GM23338 (cell line): ENCODE data around the gene FREM3. TPM values are rescaled to one million over a fixed set of nuclear protein-coding genes. Genes with fewer than 3 reads are reported as not detected.

ENCODE experiments used
- ATAC-seq: fragments of 200-7000 bp; cut with Tn5 transposase; 3 replicates; pipeline ENCODE4 v1.9.1; 2020
- DNase-seq: peaks from one replicate; pipeline ENCODE4 v3.0.0-alpha.2; 2015; ENCODE audit warnings: low spot score
- H2AFZ ChIP-seq: fragments of 200-600 bp; sonication (generic); 2 replicates; pipeline ENCODE4 v1.8.0; 2016; ENCODE audit warnings: antibody characterized with exemption, mild to moderate bottlenecking, moderate library complexity
- H3F3A ChIP-seq: fragments of 200-600 bp; sonication (generic); replicated peaks from 2 replicates; pipeline ENCODE4 v1.8.0; 2017; ENCODE audit warnings: antibody characterized with exemption, mixed run types, low read depth
- H3K27ac ChIP-seq: fragments of 200-600 bp; sonication (generic); 2 replicates; pipeline ENCODE4 v1.6.1; 2016; ENCODE audit warnings: low read depth
- H3K27me3 ChIP-seq: fragments of 200-600 bp; sonication (generic); 2 replicates; pipeline ENCODE4 v1.8.0; 2016; ENCODE audit warnings: mild to moderate bottlenecking, mixed run types, moderate library complexity; ENCODE audit not compliant: insufficient read depth
- H3K36me3 ChIP-seq: fragments of 200-600 bp; sonication (generic); 2 replicates; pipeline ENCODE4 v1.8.0; 2016; ENCODE audit warnings: mild to moderate bottlenecking; ENCODE audit not compliant: insufficient read depth
- H3K4me1 ChIP-seq: fragments of 200-600 bp; sonication (generic); 2 replicates; pipeline ENCODE4 v1.8.0; 2016; ENCODE audit warnings: mild to moderate bottlenecking, moderate library complexity; ENCODE audit not compliant: insufficient read depth
- H3K4me2 ChIP-seq: fragments of 200-600 bp; sonication (generic); 2 replicates; pipeline ENCODE4 v1.7.1; 2017; ENCODE audit warnings: mixed run types
- H3K4me3 ChIP-seq: fragments of 200-600 bp; sonication (generic); 2 replicates; pipeline ENCODE4 v1.6.1; 2016; ENCODE audit warnings: mixed run types
- H3K79me2 ChIP-seq: fragments of 200-600 bp; sonication (generic); replicated peaks from 2 replicates; pipeline ENCODE4 v1.8.0; 2017; ENCODE audit warnings: mild to moderate bottlenecking; ENCODE audit not compliant: insufficient read depth
- H3K9me2 ChIP-seq: fragments of 200-600 bp; sonication (generic); 2 replicates; pipeline ENCODE4 v1.8.0; 2017; ENCODE audit not compliant: insufficient read depth
- H4K20me1 ChIP-seq: fragments of 200-600 bp; sonication (generic); replicated peaks from 2 replicates; pipeline ENCODE4 v1.8.0; 2017; ENCODE audit warnings: mild to moderate bottlenecking; ENCODE audit not compliant: insufficient read depth
- H3K27ac Mint-ChIP-seq: 2 replicates; pipeline ENCODE4 v1.8.0; 2020; ENCODE audit warnings: inconsistent platforms, mild to moderate bottlenecking, moderate library complexity, mixed read lengths
- H3K27me3 Mint-ChIP-seq: 3 replicates; pipeline ENCODE4 v1.8.0; 2022; ENCODE audit warnings: low read depth, mild to moderate bottlenecking, moderate library complexity, mixed read lengths, inconsistent platforms; ENCODE audit not compliant: insufficient read depth, poor library complexity
- H3K36me3 Mint-ChIP-seq: 3 replicates; pipeline ENCODE4 v1.8.0; 2021; ENCODE audit warnings: low read depth, mild to moderate bottlenecking, inconsistent platforms, moderate library complexity, mixed read lengths
- H3K4me1 Mint-ChIP-seq: 3 replicates; pipeline ENCODE4 v1.8.0; 2020; ENCODE audit warnings: mild to moderate bottlenecking, inconsistent platforms, mixed read lengths
- H3K4me3 Mint-ChIP-seq: 3 replicates; pipeline ENCODE4 v1.8.0; 2021; ENCODE audit warnings: moderate library complexity, mild to moderate bottlenecking, inconsistent platforms, mixed read lengths
- H3K9me3 Mint-ChIP-seq: 3 replicates; pipeline ENCODE4 v1.8.0; 2020; ENCODE audit warnings: moderate library complexity, mild to moderate bottlenecking, inconsistent platforms, mixed read lengths
- CREB1 ChIP-seq: fragments of 250-450 bp; sonication (Bioruptor Pico); IDR thresholded peaks from 2 replicates; pipeline ENCODE4 v1.5.0; 2020; ENCODE audit warnings: low read depth, mild to moderate bottlenecking, moderate library complexity
- CTCF ChIP-seq, 2 experiments: fragments of 200-600 bp in 1 of 2; sonication (generic) in 1 of 2; conservative IDR thresholded peaks; 2 replicates each; pipeline versions ENCODE4 v1.5.1 to v1.6.1; 2016 to 2017; ENCODE audit warnings: antibody characterized with exemption in 2 of 2, low read depth in 2 of 2, mild to moderate bottlenecking in 2 of 2, moderate library complexity in 1 of 2
- ETS1 ChIP-seq: IDR thresholded peaks from 2 replicates; pipeline ENCODE4 v1.6.1; 2016; ENCODE audit warnings: antibody characterized with exemption
- EZH2 ChIP-seq: fragments of 200-600 bp; sonication (generic); IDR thresholded peaks from one replicate; pipeline ENCODE4 v1.8.0; 2017; ENCODE audit warnings: antibody characterized with exemption, mild to moderate bottlenecking, low read depth; ENCODE audit not compliant: unreplicated experiment
- EZH2phosphoT487 ChIP-seq: fragments of 200-600 bp; sonication (generic); IDR thresholded peaks from one replicate; pipeline ENCODE4 v1.8.1; 2018; ENCODE audit warnings: antibody characterized with exemption; ENCODE audit not compliant: unreplicated experiment
- JUNB ChIP-seq: IDR thresholded peaks from one replicate; pipeline ENCODE4 v1.6.1; 2016; ENCODE audit warnings: antibody characterized with exemption; ENCODE audit not compliant: unreplicated experiment
- NANOG ChIP-seq: IDR thresholded peaks from 2 replicates; pipeline ENCODE4 v1.6.1; 2016; ENCODE audit warnings: antibody characterized with exemption, borderline replicate concordance
- POLR2AphosphoS5 ChIP-seq: IDR thresholded peaks from 2 replicates; pipeline ENCODE4 v1.6.1; 2016; ENCODE audit warnings: antibody characterized with exemption, low read depth
- STAT1 ChIP-seq: IDR thresholded peaks from one replicate; pipeline ENCODE4 v1.6.1; 2016; ENCODE audit warnings: antibody characterized with exemption; ENCODE audit not compliant: unreplicated experiment
- ZNF114 ChIP-seq: fragments of 250-450 bp; sonication (Bioruptor Pico); IDR thresholded peaks from 2 replicates; pipeline ENCODE4 v1.5.0; 2020; ENCODE audit warnings: mild to moderate bottlenecking, moderate library complexity
- ZNF331 ChIP-seq: fragments of 250-450 bp; sonication (Bioruptor Pico); IDR thresholded peaks from 2 replicates; pipeline ENCODE4 v1.5.0; 2020; ENCODE audit warnings: low read depth, mild to moderate bottlenecking, moderate library complexity
- polyA plus RNA-seq: library from polyadenylated mRNA; unstranded; fragments of >200 nt; fragmentation: Nextera tagmentation; extraction: Ambion mirVana; gene quantifications from 2 replicates; pipeline ENCODE4 v1.2.1, GENCODE V29; 2016
- total RNA-seq: library from RNA; depleted of rRNA; stranded (reverse); fragments of >200 nt; shearing (Covaris generic); gene quantifications from 2 replicates; pipeline ENCODE4 v1.2.3, GENCODE V29; 2014
- TF ChIP-seq, protein P1 (sequence below): IDR thresholded peaks from one replicate; pipeline ENCODE4 v1.6.1; 2018; ENCODE audit warnings: antibody characterized with exemption; ENCODE audit not compliant: unreplicated experiment
- TF ChIP-seq, protein P2 (sequence below): fragments of 250-450 bp; sonication (Bioruptor Pico); IDR thresholded peaks from 2 replicates; pipeline ENCODE4 v1.5.0; 2020; ENCODE audit warnings: mild to moderate bottlenecking, moderate library complexity

The FREM3 gene
- total and polyA plus RNA-seq, 2 experiments from 2014 or later = 0.03 to 0.07 TPM

- H3K4me3 ChIP-seq = peak overlapping the region; percentile 77
- no peak for DNase-seq
- no peak overlapping the region for H2AFZ ChIP-seq
- H3K4me1 Mint-ChIP-seq = peaks cover 2% of the 10 kb centered on the region; the same call in 1 of the 3 replicates
- H3K36me3 ChIP-seq = no peaks in the 10 kb centered on the region
- peaks cover 50% of the 10 kb centered on the region for H3K27me3 ChIP-seq
- H3K4me1 ChIP-seq = peaks cover 5% of the 10 kb centered on the region; the same call in 1 of the 2 replicates
- peak overlapping the region; percentile 97 for H3K4me2 ChIP-seq
- peaks cover 11% of the 10 kb centered on the region for H3K9me2 ChIP-seq
- TF ChIP-seq ZNF114 (CRISPR knock-in tag) (no peak), POLR2AphosphoS5 (no peak), NANOG (no peak), JUNB (no peak), ZNF331 (CRISPR knock-in tag) (no peak), STAT1 (no peak), CTCF (conservative IDR thresholded peaks at IDR 0.05; ENCODE audit: low read depth in 2 of 2) (no peak), ETS1 (no peak), EZH2phosphoT487 (no peak), CREB1 (CRISPR knock-in tag) (no peak), EZH2 (no peak)
- TF ChIP-seq, protein P1, sequence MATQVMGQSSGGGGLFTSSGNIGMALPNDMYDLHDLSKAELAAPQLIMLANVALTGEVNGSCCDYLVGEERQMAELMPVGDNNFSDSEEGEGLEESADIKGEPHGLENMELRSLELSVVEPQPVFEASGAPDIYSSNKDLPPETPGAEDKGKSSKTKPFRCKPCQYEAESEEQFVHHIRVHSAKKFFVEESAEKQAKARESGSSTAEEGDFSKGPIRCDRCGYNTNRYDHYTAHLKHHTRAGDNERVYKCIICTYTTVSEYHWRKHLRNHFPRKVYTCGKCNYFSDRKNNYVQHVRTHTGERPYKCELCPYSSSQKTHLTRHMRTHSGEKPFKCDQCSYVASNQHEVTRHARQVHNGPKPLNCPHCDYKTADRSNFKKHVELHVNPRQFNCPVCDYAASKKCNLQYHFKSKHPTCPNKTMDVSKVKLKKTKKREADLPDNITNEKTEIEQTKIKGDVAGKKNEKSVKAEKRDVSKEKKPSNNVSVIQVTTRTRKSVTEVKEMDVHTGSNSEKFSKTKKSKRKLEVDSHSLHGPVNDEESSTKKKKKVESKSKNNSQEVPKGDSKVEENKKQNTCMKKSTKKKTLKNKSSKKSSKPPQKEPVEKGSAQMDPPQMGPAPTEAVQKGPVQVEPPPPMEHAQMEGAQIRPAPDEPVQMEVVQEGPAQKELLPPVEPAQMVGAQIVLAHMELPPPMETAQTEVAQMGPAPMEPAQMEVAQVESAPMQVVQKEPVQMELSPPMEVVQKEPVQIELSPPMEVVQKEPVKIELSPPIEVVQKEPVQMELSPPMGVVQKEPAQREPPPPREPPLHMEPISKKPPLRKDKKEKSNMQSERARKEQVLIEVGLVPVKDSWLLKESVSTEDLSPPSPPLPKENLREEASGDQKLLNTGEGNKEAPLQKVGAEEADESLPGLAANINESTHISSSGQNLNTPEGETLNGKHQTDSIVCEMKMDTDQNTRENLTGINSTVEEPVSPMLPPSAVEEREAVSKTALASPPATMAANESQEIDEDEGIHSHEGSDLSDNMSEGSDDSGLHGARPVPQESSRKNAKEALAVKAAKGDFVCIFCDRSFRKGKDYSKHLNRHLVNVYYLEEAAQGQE = no peak
- TF ChIP-seq, protein P2, sequence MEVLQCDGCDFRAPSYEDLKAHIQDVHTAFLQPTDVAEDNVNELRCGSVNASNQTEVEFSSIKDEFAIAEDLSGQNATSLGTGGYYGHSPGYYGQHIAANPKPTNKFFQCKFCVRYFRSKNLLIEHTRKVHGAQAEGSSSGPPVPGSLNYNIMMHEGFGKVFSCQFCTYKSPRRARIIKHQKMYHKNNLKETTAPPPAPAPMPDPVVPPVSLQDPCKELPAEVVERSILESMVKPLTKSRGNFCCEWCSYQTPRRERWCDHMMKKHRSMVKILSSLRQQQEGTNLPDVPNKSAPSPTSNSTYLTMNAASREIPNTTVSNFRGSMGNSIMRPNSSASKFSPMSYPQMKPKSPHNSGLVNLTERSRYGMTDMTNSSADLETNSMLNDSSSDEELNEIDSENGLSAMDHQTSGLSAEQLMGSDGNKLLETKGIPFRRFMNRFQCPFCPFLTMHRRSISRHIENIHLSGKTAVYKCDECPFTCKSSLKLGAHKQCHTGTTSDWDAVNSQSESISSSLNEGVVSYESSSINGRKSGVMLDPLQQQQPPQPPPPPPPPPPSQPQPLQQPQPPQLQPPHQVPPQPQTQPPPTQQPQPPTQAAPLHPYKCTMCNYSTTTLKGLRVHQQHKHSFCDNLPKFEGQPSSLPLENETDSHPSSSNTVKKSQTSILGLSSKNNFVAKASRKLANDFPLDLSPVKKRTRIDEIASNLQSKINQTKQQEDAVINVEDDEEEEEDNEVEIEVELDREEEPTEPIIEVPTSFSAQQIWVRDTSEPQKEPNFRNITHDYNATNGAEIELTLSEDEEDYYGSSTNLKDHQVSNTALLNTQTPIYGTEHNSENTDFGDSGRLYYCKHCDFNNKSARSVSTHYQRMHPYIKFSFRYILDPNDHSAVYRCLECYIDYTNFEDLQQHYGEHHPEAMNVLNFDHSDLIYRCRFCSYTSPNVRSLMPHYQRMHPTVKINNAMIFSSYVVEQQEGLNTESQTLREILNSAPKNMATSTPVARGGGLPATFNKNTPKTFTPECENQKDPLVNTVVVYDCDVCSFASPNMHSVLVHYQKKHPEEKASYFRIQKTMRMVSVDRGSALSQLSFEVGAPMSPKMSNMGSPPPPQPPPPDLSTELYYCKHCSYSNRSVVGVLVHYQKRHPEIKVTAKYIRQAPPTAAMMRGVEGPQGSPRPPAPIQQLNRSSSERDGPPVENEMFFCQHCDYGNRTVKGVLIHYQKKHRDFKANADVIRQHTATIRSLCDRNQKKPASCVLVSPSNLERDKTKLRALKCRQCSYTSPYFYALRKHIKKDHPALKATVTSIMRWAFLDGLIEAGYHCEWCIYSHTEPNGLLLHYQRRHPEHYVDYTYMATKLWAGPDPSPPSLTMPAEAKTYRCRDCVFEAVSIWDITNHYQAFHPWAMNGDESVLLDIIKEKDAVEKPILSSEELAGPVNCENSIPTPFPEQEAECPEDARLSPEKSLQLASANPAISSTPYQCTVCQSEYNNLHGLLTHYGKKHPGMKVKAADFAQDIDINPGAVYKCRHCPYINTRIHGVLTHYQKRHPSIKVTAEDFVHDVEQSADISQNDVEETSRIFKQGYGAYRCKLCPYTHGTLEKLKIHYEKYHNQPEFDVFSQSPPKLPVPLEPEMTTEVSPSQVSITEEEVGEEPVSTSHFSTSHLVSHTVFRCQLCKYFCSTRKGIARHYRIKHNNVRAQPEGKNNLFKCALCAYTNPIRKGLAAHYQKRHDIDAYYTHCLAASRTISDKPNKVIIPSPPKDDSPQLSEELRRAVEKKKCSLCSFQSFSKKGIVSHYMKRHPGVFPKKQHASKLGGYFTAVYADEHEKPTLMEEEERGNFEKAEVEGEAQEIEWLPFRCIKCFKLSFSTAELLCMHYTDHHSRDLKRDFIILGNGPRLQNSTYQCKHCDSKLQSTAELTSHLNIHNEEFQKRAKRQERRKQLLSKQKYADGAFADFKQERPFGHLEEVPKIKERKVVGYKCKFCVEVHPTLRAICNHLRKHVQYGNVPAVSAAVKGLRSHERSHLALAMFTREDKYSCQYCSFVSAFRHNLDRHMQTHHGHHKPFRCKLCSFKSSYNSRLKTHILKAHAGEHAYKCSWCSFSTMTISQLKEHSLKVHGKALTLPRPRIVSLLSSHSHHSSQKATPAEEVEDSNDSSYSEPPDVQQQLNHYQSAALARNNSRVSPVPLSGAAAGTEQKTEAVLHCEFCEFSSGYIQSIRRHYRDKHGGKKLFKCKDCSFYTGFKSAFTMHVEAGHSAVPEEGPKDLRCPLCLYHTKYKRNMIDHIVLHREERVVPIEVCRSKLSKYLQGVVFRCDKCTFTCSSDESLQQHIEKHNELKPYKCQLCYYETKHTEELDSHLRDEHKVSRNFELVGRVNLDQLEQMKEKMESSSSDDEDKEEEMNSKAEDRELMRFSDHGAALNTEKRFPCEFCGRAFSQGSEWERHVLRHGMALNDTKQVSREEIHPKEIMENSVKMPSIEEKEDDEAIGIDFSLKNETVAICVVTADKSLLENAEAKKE = no peak
- H4K20me1 ChIP-seq = no peaks in the 10 kb centered on the region
- H3K79me2 ChIP-seq = no peaks in the 10 kb centered on the region
- peaks cover 40% of the 10 kb centered on the region for H3K27me3 Mint-ChIP-seq
- no peak overlapping the region for H3K27ac ChIP-seq
- H3F3A ChIP-seq = no peaks in the 10 kb centered on the region
- ATAC-seq = no peak
- H3K27ac Mint-ChIP-seq = no peak overlapping the region
- no peaks in the 10 kb centered on the region for H3K36me3 Mint-ChIP-seq
- H3K4me3 Mint-ChIP-seq = peak overlapping the region; percentile 78
- peaks cover 9% of the 10 kb centered on the region; the same call in 2 of the 3 replicates for H3K9me3 Mint-ChIP-seq
These were observed 890 bp upstream of the FREM3 start for GRCh38 chr4:143701365-143701764.
